Lung (tissue), 12 donors: ENCODE data around the gene DICER1. TPM values are rescaled to one million over a fixed set of nuclear protein-coding genes. Genes with fewer than 3 reads are reported as not detected.
A peak's percentile ranks its signal among the peaks of the same experiment; 100 is the strongest.

Experiments used
- ATAC-seq: fragments of 200-7000 bp; cut with Tn5 transposase; one replicate; pipeline ENCODE4 v1.9.1; 2020; ENCODE audit warnings: moderate number of reproducible peaks; ENCODE audit not compliant: insufficient read depth, low FRiP score
- DNase-seq, 3 donors: peaks; one replicate each; pipeline ENCODE4 v3.0.0-alpha.2; 2013 to 2017
- H3K27ac ChIP-seq, 2 donors: one replicate each; pipeline ENCODE4 v1.5.1; 2013; ENCODE audit warnings: mild to moderate bottlenecking in 2 of 2, moderate library complexity in 2 of 2, control low read depth in 1 of 2, inconsistent platforms in 1 of 2, low read depth in 1 of 2, low read length in 1 of 2
- H3K27me3 ChIP-seq, 3 donors: one replicate each; pipeline ENCODE4 v1.5.1; 2013; ENCODE audit warnings: low read length in 2 of 3; ENCODE audit not compliant: control insufficient read depth in 3 of 3, insufficient read depth in 3 of 3
- H3K36me3 ChIP-seq, 4 donors: one replicate each; pipeline ENCODE4 v1.5.1; 2013; ENCODE audit warnings: low read length in 4 of 4, mild to moderate bottlenecking in 1 of 4, moderate library complexity in 1 of 4; ENCODE audit not compliant: control insufficient read depth in 4 of 4, insufficient read depth in 4 of 4
- H3K4me1 ChIP-seq, 5 donors: one replicate each; pipeline ENCODE4 v1.5.1; 2013; ENCODE audit warnings: low read length in 5 of 5, mild to moderate bottlenecking in 2 of 5, moderate library complexity in 1 of 5; ENCODE audit not compliant: control insufficient read depth in 5 of 5, insufficient read depth in 5 of 5
- H3K4me3 ChIP-seq: one replicate; pipeline ENCODE4 v1.5.1; 2013; ENCODE audit warnings: mild to moderate bottlenecking, control low read depth, moderate library complexity
- H3K9ac ChIP-seq, 2 donors: one replicate each; pipeline ENCODE4 v1.5.1; 2013; ENCODE audit warnings: low read length in 2 of 2, control low read depth in 1 of 2; ENCODE audit not compliant: insufficient read depth in 1 of 2
- H3K9me3 ChIP-seq, 4 donors: one replicate each; pipeline ENCODE4 v1.5.1; 2013; ENCODE audit warnings: low read length in 3 of 4, mild to moderate bottlenecking in 1 of 4, moderate library complexity in 1 of 4; ENCODE audit not compliant: control insufficient read depth in 4 of 4, insufficient read depth in 3 of 4
- CTCF ChIP-seq: IDR thresholded peaks from 2 replicates; pipeline ENCODE4 v1.5.1; 2012; ENCODE audit warnings: mild to moderate bottlenecking; ENCODE audit errors: control extremely low read depth, extremely low read depth
- WGBS, 2 donors: extraction: QIAGEN DNeasy Blood & Tissue Kit; methylation state at CpG; one replicate each; pipeline ENCODE4 v1.1.7; 2013; 5-methylcytosine and 5-hydroxymethylcytosine counted together
- polyA plus RNA-seq, 2 donors: library from polyadenylated mRNA; stranded (reverse); fragments of 200-250 nt; gene quantifications; one replicate each; pipeline ENCODE4 v1.2.1, GENCODE V29; 2013
- total RNA-seq, 2 donors: library from RNA; depleted of rRNA in 1 of 2; stranded (reverse); fragments of >200 nt in 1 of 2; gene quantifications; one replicate each; pipeline ENCODE4 v1.2.1, GENCODE V29; 2014 to 2021
- donor health status: control.
- donor health status: control.
- donor health status: Bipolar disorder and iron deficiency.
- donor health status: healthy.
- donor health status: DM: yes; HTN: yes; CAD: no.

Gene DICER1
- total and polyA plus RNA-seq, 4 donors, result 9.1 to 103 (median 44.1) TPM

- WGBS, 2 donors, result 72 to 91% methylated on average over 8 of the region's 8 CpGs
- Histone ChIP-seq H3K36me3 (peaks cover 0 to 4% (median 0%) of the 10 kb centered on the region in 4 donors), H3K27me3 (no peaks in the 10 kb centered on the region), H3K4me3 (no peak overlapping the region), H3K4me1 (peaks cover 0 to 25% (median 4%) of the 10 kb centered on the region in 5 donors), H3K9me3 (no peaks in the 10 kb centered on the region), H3K27ac (no peak overlapping the region), H3K9ac (no peak overlapping the region)
- ATAC-seq (no peak), DNase-seq (peak; percentile 63 to 69 (median 68))
- TF ChIP-seq CTCF, result no peak
Measured at GRCh38 chr14:95197551-95197950, 40.2 kb upstream of the DICER1 start.

GRCh38 chr14:95196826-95197545 is 39.7 kb upstream of the DICER1 start:
- Histone ChIP-seq H3K9ac (no peak overlapping the region), H3K27ac (no peak overlapping the region), H3K27me3 (no peaks in the 10 kb centered on the region), H3K9me3 (no peaks in the 10 kb centered on the region), H3K4me1 (peaks cover 0 to 29% (median 4%) of the 10 kb centered on the region in 5 donors), H3K36me3 (no peaks in the 10 kb centered on the region), H3K4me3 (no peak overlapping the region)
- DNase-seq, result peak in 1 of 3 donors; percentile 0
- TF ChIP-seq CTCF, result no peak
- no peak for ATAC-seq
- WGBS, 2 donors, result 87 to 93% methylated on average over 2 of the region's 2 CpGs

GRCh38 chr14:95196268-95196667 is 38.9 kb upstream of the DICER1 start:
- no peak for TF ChIP-seq CTCF
- DNase-seq (peak in 1 of 3 donors; percentile 4), ATAC-seq (no peak)
- no peaks in the 10 kb centered on the region for H3K27me3 ChIP-seq
- no peak overlapping the region for H3K27ac ChIP-seq
- H3K4me3 ChIP-seq, result no peak overlapping the region
- no peaks in the 10 kb centered on the region for H3K36me3 ChIP-seq
- H3K4me1 ChIP-seq, result peaks cover 0 to 30% (median 4%) of the 10 kb centered on the region in 5 donors
- H3K9me3 ChIP-seq, result no peaks in the 10 kb centered on the region
- no peak overlapping the region for H3K9ac ChIP-seq
- WGBS, 2 donors, result 28 to 38% methylated on average over 5 of the region's 5 CpGs

- no peak for ATAC-seq
- H3K36me3 ChIP-seq, result peaks cover 0 to 3% (median 0%) of the 10 kb centered on the region in 4 donors
- H3K9me3 ChIP-seq, result no peaks in the 10 kb centered on the region
- TF ChIP-seq CTCF, result no peak
- H3K4me1 ChIP-seq, result peaks cover 6 to 35% (median 9%) of the 10 kb centered on the region in 5 donors
- no peak overlapping the region for H3K4me3 ChIP-seq
- 90 to 93% methylated on average over 6 of the region's 6 CpGs for WGBS, 2 donors
- no peak overlapping the region for H3K27ac ChIP-seq
- H3K9ac ChIP-seq, result no peak overlapping the region
- DNase-seq, result peak in 1 of 3 donors; percentile 8
- H3K27me3 ChIP-seq, result no peaks in the 10 kb centered on the region
Measured at GRCh38 chr14:95195031-95195430, 37.7 kb upstream of the DICER1 start.
